A549 (cell line): ENCODE results near the gene HOXA5.

Source experiments
- CEBPB ChIP-seq, 2 experiments: fragments of >200 bp in 1 of 2; sonication (Bioruptor Twin) in 1 of 2; formaldehyde crosslinking in 1 of 2; IDR thresholded peaks; 2 replicates each; pipeline ENCODE4 v1.6.1; 2012 to 2016
- CTCF ChIP-seq: fragments of >200 bp; sonication (Bioruptor Twin); formaldehyde crosslinking; IDR thresholded peaks from 3 replicates; pipeline ENCODE4 v1.5.1; 2016
- EHMT2 ChIP-seq: fragments of 200-600 bp; sonication (generic); IDR thresholded peaks from 2 replicates; pipeline ENCODE4 v1.6.1; 2016; ENCODE audit warnings: antibody characterized with exemption, low read depth, mild to moderate bottlenecking, moderate library complexity
- JUN ChIP-seq, 2 experiments: fragments of >200 bp; sonication (Bioruptor Twin); formaldehyde crosslinking; IDR thresholded peaks; 2 replicates in 1 of 2; 3 replicates in 1 of 2; pipeline ENCODE4 v1.6.1; 2016 to 2017
- NFE2L2 ChIP-seq: fragments of 150-350 bp; conservative IDR thresholded peaks from 2 replicates; pipeline ENCODE4 v1.6.1; 2014; ENCODE audit warnings: low read length
- NR3C1 ChIP-seq: fragments of >200 bp; sonication (Bioruptor Twin); formaldehyde crosslinking; IDR thresholded peaks from 3 replicates; pipeline ENCODE4 v1.6.1; 2017
- POLR2A ChIP-seq: IDR thresholded peaks from 2 replicates; pipeline ENCODE4 v1.6.1; 2012; ENCODE audit warnings: mild to moderate bottlenecking, low read length
- POLR2AphosphoS2 ChIP-seq: conservative IDR thresholded peaks from 2 replicates; pipeline ENCODE4 v1.6.1; 2012; ENCODE audit warnings: low read length, improper control_type of control experiment, inconsistent platforms
- RCOR1 ChIP-seq: fragments of 150-350 bp; IDR thresholded peaks from 2 replicates; pipeline ENCODE4 v1.6.1; 2014; ENCODE audit warnings: antibody characterized with exemption, low read length, low read depth
- ZC3H11A ChIP-seq: fragments of 450-650 bp; IDR thresholded peaks from 2 replicates; pipeline ENCODE4 v1.6.1; 2014; ENCODE audit warnings: antibody characterized with exemption, mild to moderate bottlenecking

GRCh38 chr7:27179503-27180430 lies 36.3 kb upstream of the HOXA5 start:
- TF ChIP-seq NR3C1 (no peak), CTCF (peak; percentile 84), POLR2A (peak; percentile 31; the same call in 1 of the 2 replicates), JUN (IDR thresholded peaks at IDR 0.05) (peak in 1 of 2 experiments; percentile 42; a peak in 1 of 5 replicates), POLR2AphosphoS2 (no peak), RCOR1 (no peak), NFE2L2 (no peak), EHMT2 (no peak), ZC3H11A (no peak), CEBPB (IDR thresholded peaks at IDR 0.05) (no peak)
